HG03060 (cell line): ENCODE data around the gene ITGB3.
A peak's percentile ranks its signal among the peaks of the same experiment; 100 is the strongest.
"Not testable (repeated sequence)": the region's sequence is repeated elsewhere in the genome, so short reads cannot be mapped to it uniquely, and the experiment has no call there.

Source experiments
- ATAC-seq: cut with Tn5 transposase; IDR thresholded peaks from one replicate; pipeline ENCODE4 v1.9.1; 2021; ENCODE audit warnings: low read depth, moderate number of reproducible peaks; ENCODE audit not compliant: unreplicated experiment

Gene ITGB3

GRCh38 chr17:47243737-47244598, 9.7 kb upstream of the ITGB3 start:
- no peak for ATAC-seq

- no peak for ATAC-seq
These were observed 8.9 kb upstream of the ITGB3 start for GRCh38 chr17:47244697-47245096.

GRCh38 chr17:47246120-47246519, 7.5 kb upstream of the ITGB3 start:
- ATAC-seq, result no peak

GRCh38 chr17:47250855-47251254, 2.8 kb upstream of the ITGB3 start:
- ATAC-seq, result no peak

- no peak for ATAC-seq
These were observed 2.1 kb upstream of the ITGB3 start for GRCh38 chr17:47251421-47251940.

- no peak for ATAC-seq
These were observed 1.4 kb upstream of the ITGB3 start for GRCh38 chr17:47252209-47252608.

GRCh38 chr17:47252766-47253512, 688 bp upstream of the ITGB3 start:
- ATAC-seq, result no peak

GRCh38 chr17:47254403-47254943, 846 bp downstream of the ITGB3 start:
- ATAC-seq, result no peak

- ATAC-seq, result no peak
These were observed 4.2 kb downstream of the ITGB3 start for GRCh38 chr17:47257651-47258339.

- ATAC-seq, result no peak
These were observed 9.0 kb downstream of the ITGB3 start for GRCh38 chr17:47262586-47262985.

- ATAC-seq, result no peak
These were observed 10.5 kb downstream of the ITGB3 start for GRCh38 chr17:47264166-47264565.

- peak; percentile 37 for ATAC-seq
These were observed 12.4 kb downstream of the ITGB3 start for GRCh38 chr17:47265983-47266541.

- ATAC-seq, result no peak
These were observed 13.2 kb downstream of the ITGB3 start for GRCh38 chr17:47266782-47267181.

GRCh38 chr17:47267354-47267828, 13.8 kb downstream of the ITGB3 start:
- no peak for ATAC-seq

- ATAC-seq, result not testable (repeated sequence)
These were observed 15.3 kb downstream of the ITGB3 start for GRCh38 chr17:47268964-47269363.

- not testable (repeated sequence) for ATAC-seq
These were observed 16.1 kb downstream of the ITGB3 start for GRCh38 chr17:47269561-47270280.

- ATAC-seq, result no peak
These were observed 17.5 kb downstream of the ITGB3 start for GRCh38 chr17:47270946-47271705.

- no peak for ATAC-seq
These were observed 18.9 kb downstream of the ITGB3 start for GRCh38 chr17:47272491-47272890.

GRCh38 chr17:47273245-47273644, 19.6 kb downstream of the ITGB3 start:
- ATAC-seq, result no peak
